ENCODE data around the gene ARMH1.
A peak's percentile ranks its signal among the peaks of the same experiment; 100 is the strongest.

ARMH1 gene

DNA sequence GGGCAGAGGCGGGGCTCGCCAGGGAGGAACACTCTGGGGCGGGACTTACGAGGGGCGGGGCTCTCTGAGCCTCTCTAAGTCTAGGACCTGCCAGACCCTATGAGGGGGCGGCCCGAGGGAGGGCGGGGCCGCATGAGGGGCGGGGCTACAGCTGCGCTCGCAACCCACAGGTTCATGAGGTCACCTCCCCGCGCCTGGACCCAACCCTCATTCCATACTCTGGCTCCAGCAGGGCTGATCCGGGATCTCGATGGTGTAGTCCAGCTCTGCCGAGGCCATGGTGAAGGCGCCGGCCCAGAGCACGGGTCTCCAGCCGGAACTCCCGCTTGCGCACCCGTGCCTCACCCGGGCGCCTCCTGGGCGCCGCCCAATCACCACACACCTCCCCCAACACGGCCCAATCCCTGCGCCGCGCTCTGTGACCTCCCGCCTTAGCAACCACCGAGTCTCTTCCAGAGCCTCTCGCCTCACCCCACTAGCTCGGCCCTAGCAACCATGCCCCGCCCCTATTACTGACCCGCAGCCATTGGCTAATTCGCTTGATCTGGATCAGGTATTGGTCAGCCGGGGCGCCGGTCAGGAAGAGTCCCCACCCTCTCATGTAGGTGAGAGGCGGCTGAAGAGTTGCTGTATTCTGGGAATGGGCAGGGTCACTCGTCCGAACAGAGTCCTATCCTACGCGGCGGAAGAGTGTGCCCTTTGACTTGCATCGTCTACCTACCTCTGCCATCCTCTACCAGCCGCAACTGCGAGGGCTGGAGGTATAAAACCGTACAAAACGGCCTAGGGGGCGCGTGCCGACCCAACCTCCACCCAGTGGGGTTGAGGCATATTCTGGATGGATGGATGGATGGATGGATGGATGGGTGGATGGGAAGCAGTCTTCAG is at the start of gene ARMH1, which contains the start of gene TMEM53:
ARMH1 (plus strand) TSS at position 602 of the 888 bp plus-strand sequence. CDS start 14,984 bp downstream, outside the sequence.
TMEM53 (minus strand) TSS at position 369 of the 888 bp plus-strand sequence; CDS start at position 279, 90 bp downstream.
- H3K4me2 ChIP-seq (ENCODE audit: low read length) = peak within 1 kb of the TSS; percentile 96
- no peaks in the 10 kb centered on the region for H3K9me3 ChIP-seq (ENCODE audit: control insufficient read depth, insufficient read depth, low read length)
- H3K27ac ChIP-seq (ENCODE audit: low read depth, low read length) = peak within 1 kb of the TSS; percentile 53
- H3K9me2 ChIP-seq (replicated peaks; ENCODE audit: control insufficient read depth, low read length) = no peaks in the 10 kb centered on the region
- H3K4me3 ChIP-seq (ENCODE audit: low read length) = peak within 1 kb of the TSS; percentile 87
- H3F3A ChIP-seq (ENCODE audit: control insufficient read depth, insufficient read depth) = peaks cover 5% of the 10 kb centered on the region
- H3K4me1 ChIP-seq (ENCODE audit: control insufficient read depth, low read length) = peaks cover 55% of the 10 kb centered on the region
- peaks cover 11% of the 10 kb centered on the region for H3K27me3 ChIP-seq (ENCODE audit: control insufficient read depth, low read length)
- no peaks in the 10 kb centered on the region for H3K36me3 ChIP-seq (ENCODE audit: control insufficient read depth, low read length)
- 0 out of 2 replicates have a peak, but pooled peaks cover 5% of the 10 kb centered on the region for H4K20me1 ChIP-seq (ENCODE audit: control insufficient read depth, insufficient read depth, low read depth, low read length)
- TF ChIP-seq, protein P1, sequence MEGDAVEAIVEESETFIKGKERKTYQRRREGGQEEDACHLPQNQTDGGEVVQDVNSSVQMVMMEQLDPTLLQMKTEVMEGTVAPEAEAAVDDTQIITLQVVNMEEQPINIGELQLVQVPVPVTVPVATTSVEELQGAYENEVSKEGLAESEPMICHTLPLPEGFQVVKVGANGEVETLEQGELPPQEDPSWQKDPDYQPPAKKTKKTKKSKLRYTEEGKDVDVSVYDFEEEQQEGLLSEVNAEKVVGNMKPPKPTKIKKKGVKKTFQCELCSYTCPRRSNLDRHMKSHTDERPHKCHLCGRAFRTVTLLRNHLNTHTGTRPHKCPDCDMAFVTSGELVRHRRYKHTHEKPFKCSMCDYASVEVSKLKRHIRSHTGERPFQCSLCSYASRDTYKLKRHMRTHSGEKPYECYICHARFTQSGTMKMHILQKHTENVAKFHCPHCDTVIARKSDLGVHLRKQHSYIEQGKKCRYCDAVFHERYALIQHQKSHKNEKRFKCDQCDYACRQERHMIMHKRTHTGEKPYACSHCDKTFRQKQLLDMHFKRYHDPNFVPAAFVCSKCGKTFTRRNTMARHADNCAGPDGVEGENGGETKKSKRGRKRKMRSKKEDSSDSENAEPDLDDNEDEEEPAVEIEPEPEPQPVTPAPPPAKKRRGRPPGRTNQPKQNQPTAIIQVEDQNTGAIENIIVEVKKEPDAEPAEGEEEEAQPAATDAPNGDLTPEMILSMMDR (IDR thresholded peaks at IDR 0.05; ENCODE audit: low read depth, low read length, poor library complexity, severe bottlenecking) = peak; percentile 43
- no peak for TF ChIP-seq EZH2phosphoT487 (IDR thresholded peaks at IDR 0.05; ENCODE audit: borderline replicate concordance, low read length)
- H3K79me2 ChIP-seq (ENCODE audit: control insufficient read depth, low read length) = peaks cover 3% of the 10 kb centered on the region; the same call in 1 of the 2 replicates

DNA sequence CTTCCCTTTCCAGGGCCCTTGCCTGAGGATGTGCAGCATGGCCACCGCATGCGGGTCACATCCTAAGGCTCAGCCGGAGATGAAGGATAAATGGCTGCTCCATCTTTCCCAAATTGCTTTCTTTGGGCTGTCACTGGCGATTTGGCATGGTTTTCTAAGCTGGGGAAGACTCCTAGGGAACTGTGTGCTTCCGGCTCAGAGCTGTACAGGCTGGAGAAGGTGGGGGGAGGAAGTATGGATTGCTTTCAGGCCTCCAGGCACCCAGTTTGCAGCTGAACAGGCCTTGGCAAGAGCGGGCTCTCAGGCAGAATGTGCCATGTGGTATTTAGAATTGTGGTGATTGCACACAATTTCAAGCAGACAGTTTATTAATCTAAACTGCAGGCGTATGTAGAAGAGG is 49.2 kb upstream of the ARMH1 start:
- H3K27me3 ChIP-seq (ENCODE audit: control insufficient read depth, low read length) = no peaks in the 10 kb centered on the region
- TF ChIP-seq EZH2phosphoT487 (IDR thresholded peaks at IDR 0.05; ENCODE audit: borderline replicate concordance, low read length) = no peak
- TF ChIP-seq, protein P1 (IDR thresholded peaks at IDR 0.05; ENCODE audit: low read depth, low read length, poor library complexity, severe bottlenecking) = no peak
- H3K79me2 ChIP-seq (ENCODE audit: control insufficient read depth, low read length) = no peaks in the 10 kb centered on the region

DNA sequence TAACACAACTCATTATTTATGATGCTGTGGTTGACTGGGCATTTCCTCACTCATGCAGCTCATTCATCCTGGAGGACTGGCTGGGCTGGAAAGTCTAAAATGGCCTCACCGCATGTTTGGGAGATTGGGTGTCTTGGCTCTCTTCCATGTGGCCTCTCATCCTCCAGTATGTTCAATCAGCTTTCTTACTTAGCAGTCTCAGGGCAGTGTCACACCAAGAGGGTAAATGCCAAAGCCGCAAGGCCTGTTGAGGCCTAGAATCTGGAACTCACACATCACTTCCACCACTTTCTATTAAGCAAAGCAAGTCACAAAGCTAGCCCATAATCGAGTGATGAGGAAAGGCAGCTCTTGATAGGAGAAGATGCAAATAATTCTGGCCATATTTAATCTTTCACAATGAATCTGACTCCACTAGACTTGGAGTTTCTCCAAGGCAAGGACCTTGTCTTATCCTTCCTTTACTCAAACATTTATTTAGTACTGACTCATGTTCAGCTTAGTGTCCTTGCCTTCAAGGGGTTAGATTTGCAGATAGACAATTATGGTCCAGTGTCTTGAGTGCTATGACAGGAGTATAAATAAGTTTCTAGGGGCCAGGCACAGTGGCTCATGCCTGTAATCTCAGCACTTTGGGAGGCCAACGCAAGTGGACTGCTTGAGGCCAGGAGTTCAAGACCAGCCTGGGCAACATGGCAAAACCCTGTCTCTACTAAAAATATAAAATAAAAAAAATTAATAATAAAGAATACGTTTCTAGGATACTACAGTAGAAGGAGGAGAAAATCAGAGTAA is 45.4 kb upstream of the ARMH1 start:
- Histone ChIP-seq H3K4me2 (ENCODE audit: low read length) (no peak overlapping the region), H3K27ac (ENCODE audit: low read depth, low read length) (no peak overlapping the region), H3K36me3 (ENCODE audit: control insufficient read depth, low read length) (peaks cover 19% of the 10 kb centered on the region)

More for the DNA sequence above, 49.2 kb upstream of the ARMH1 start:
- Histone ChIP-seq H3K4me2 (ENCODE audit: low read length) (no peak overlapping the region), H3K9me2 (replicated peaks; ENCODE audit: control insufficient read depth, low read length) (no peaks in the 10 kb centered on the region), H3K4me1 (ENCODE audit: control insufficient read depth, low read length) (no peaks in the 10 kb centered on the region), H3K27ac (ENCODE audit: low read depth, low read length) (no peak overlapping the region), H3K9me3 (ENCODE audit: control insufficient read depth, insufficient read depth, low read length) (no peaks in the 10 kb centered on the region), H3K4me3 (ENCODE audit: low read length) (no peak overlapping the region), H4K20me1 (ENCODE audit: control insufficient read depth, insufficient read depth, low read depth, low read length) (no peaks in the 10 kb centered on the region), H3K36me3 (ENCODE audit: control insufficient read depth, low read length) (no peaks in the 10 kb centered on the region), H3F3A (ENCODE audit: control insufficient read depth, insufficient read depth) (no peaks in the 10 kb centered on the region)

More for the DNA sequence above, 45.4 kb upstream of the ARMH1 start:
- H3K4me1 ChIP-seq (ENCODE audit: control insufficient read depth, low read length) = peaks cover 24% of the 10 kb centered on the region
- no peaks in the 10 kb centered on the region for H3K9me2 ChIP-seq (replicated peaks; ENCODE audit: control insufficient read depth, low read length)
- H3K79me2 ChIP-seq (ENCODE audit: control insufficient read depth, low read length) = peaks cover 19% of the 10 kb centered on the region
- no peaks in the 10 kb centered on the region for H3K9me3 ChIP-seq (ENCODE audit: control insufficient read depth, insufficient read depth, low read length)
- no peak overlapping the region for H3K4me3 ChIP-seq (ENCODE audit: low read length)
- TF ChIP-seq EZH2phosphoT487 (IDR thresholded peaks at IDR 0.05; ENCODE audit: borderline replicate concordance, low read length) = no peak
- TF ChIP-seq, protein P1 (IDR thresholded peaks at IDR 0.05; ENCODE audit: low read depth, low read length, poor library complexity, severe bottlenecking) = no peak
- no peaks in the 10 kb centered on the region for H3F3A ChIP-seq (ENCODE audit: control insufficient read depth, insufficient read depth)
- 0 out of 2 replicates have a peak, but pooled peaks cover 4% of the 10 kb centered on the region for H4K20me1 ChIP-seq (ENCODE audit: control insufficient read depth, insufficient read depth, low read depth, low read length)
- H3K27me3 ChIP-seq (ENCODE audit: control insufficient read depth, low read length) = no peaks in the 10 kb centered on the region

All from DOHH2 (cell line).